Prostate gland (tissue), 2 donors: ENCODE measurements around the gene SH3PXD2A. TPM values are rescaled to one million over a fixed set of nuclear protein-coding genes. Genes with fewer than 3 reads are reported as not detected.

Source experiments
- DNase-seq: peaks from one replicate; pipeline ENCODE4 v3.0.0-alpha.2; 2019; ENCODE audit warnings: low spot score
- H3K27ac ChIP-seq, 2 donors: fragments of 200-600 bp; sonication (generic); 2 replicates each; pipeline ENCODE4 v1.5.1; 2017 to 2019
- H3K27me3 ChIP-seq: fragments of 200-600 bp; sonication (generic); replicated peaks from 2 replicates; pipeline ENCODE4 v1.5.1; 2019; ENCODE audit not compliant: insufficient read depth
- H3K36me3 ChIP-seq, 2 donors: fragments of 200-600 bp; sonication (generic); 1 replicate in 1 of 2; 2 replicates in 1 of 2; pipeline versions ENCODE4 v1.5.1 to v1.8.1; 2017 to 2019
- H3K4me1 ChIP-seq: fragments of 200-600 bp; sonication (generic); replicated peaks from 2 replicates; pipeline ENCODE4 v1.5.1; 2019
- H3K4me3 ChIP-seq, 2 donors: fragments of 200-600 bp; sonication (generic); 2 replicates each; pipeline ENCODE4 v1.5.1; 2017 to 2019
- H3K9me3 ChIP-seq: fragments of 200-600 bp; sonication (generic); 2 replicates; pipeline ENCODE4 v1.5.1; 2017
- CTCF ChIP-seq, 4 experiments: fragments of 200-600 bp in 2 of 4; fragments of 450-650 bp in 2 of 4; sonication (generic) in 2 of 4; IDR thresholded peaks; 1 replicate in 3 of 4; 2 replicates in 1 of 4; pipeline ENCODE4 v1.5.1; 2016 to 2019; ENCODE audit warnings: antibody characterized with exemption in 4 of 4, mild to moderate bottlenecking in 2 of 4, moderate library complexity in 2 of 4
- POLR2A ChIP-seq: fragments of 450-650 bp; IDR thresholded peaks from one replicate; pipeline ENCODE4 v1.6.1; 2016; ENCODE audit warnings: antibody characterized with exemption, mild to moderate bottlenecking
- POLR2AphosphoS5 ChIP-seq: sonication (generic); formaldehyde crosslinking; IDR thresholded peaks from one replicate; pipeline ENCODE4 v1.6.1; 2017; ENCODE audit warnings: antibody characterized with exemption
- WGBS: methylation state at CpG from one replicate; pipeline ENCODE4 v1.1.5; 2018; 5-methylcytosine and 5-hydroxymethylcytosine counted together
- intact Hi-C: fragments of 100-400 bp; cut with DNase I; formaldehyde crosslinking; loops from one replicate; pipeline ENCODE4 v1.14.2; 2022
- total RNA-seq, 2 donors: library from RNA; depleted of rRNA; stranded (reverse); fragments of >200 nt; gene quantifications; one replicate each; pipeline ENCODE4 v1.1.0, GENCODE V29; 2016

The SH3PXD2A gene
- total RNA-seq, 2 donors from 2014 or later = 14.2 to 26.4 TPM

DNA sequence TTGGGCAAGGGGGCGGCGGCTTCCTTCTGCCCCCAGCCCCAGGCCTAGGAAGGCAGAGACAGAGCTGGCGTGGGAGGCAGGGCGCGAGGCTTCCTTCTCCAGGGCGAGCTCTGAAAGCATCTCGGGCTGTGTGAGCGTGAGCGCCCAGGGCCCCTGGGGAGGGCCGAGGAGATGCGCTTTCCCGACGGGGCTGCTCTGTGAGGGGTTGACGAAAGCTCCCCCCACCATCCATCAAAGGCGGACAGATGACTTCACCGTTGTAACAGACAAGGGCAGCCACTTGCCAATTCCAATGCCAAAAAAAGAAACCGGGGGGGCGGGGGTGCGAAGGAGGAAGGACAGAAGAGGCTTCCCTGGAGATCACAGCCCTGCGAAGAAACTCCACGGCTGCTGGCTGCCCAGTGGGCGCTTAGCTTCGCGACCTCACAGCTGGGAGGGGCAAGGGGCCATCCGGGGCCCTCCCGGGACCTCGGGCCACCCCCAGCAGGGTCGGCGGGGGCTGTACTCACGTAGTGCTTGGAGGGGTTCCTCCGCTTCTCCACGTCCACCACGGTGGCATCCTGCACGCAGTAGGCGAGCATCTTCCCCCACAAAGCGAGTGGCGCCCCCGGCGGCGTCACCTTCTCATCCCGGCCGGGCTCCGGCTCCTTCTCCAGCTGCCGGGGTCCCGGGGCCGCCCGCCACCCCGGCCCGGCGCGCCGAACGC lies 537 bp downstream of the SH3PXD2A start:
- no peaks in the 10 kb centered on the region for H3K9me3 ChIP-seq
- peak overlapping the region; percentile 52 to 62 for H3K4me3 ChIP-seq
- DNase-seq = no peak
- intact Hi-C loops = loop anchor here (5.0 kb wide), 1 partner anchor 83 kb away; no protein-coding TSS in a partner anchor
- no peaks in the 10 kb centered on the region for H3K36me3 ChIP-seq
- 0% methylated on average over 35 of the region's 53 CpGs for WGBS
- no peak for TF ChIP-seq POLR2A
- no peak for TF ChIP-seq POLR2AphosphoS5
- TF ChIP-seq CTCF (IDR thresholded peaks at IDR 0.05) = peak in 1 of 4 experiments; percentile 1
- H3K27ac ChIP-seq = peak overlapping the region; percentile 68 to 69
- no peaks in the 10 kb centered on the region for H3K27me3 ChIP-seq
- peaks cover 8% of the 10 kb centered on the region for H3K4me1 ChIP-seq

DNA sequence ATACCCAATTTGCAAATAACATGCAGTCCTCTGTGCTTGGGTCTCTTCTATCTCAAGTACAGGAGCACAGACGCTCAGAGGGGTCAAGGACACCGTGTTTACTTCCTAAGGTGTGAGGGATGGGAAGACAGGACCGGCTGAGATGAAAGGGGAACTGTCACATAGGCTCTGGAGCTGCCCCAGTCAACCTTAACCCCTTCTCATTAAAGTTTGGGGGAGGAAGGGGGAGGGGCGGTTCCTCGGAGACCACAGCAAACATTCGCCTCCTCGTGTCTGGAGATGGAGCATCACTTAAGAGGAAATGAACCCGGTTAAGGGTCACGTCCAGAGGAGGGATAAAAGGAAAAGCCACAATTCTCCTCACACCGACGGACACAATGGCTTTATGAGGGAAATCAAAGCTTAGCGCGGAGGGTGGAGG lies 1.1 kb downstream of the SH3PXD2A start:
- H3K27me3 ChIP-seq = no peaks in the 10 kb centered on the region
- H3K9me3 ChIP-seq = no peaks in the 10 kb centered on the region
- no peak for DNase-seq
- H3K4me3 ChIP-seq = peak overlapping the region; percentile 52 to 62
- TF ChIP-seq POLR2A (peak; percentile 2), CTCF (IDR thresholded peaks at IDR 0.05) (no peak)
- peak overlapping the region; percentile 68 to 69 for H3K27ac ChIP-seq
- no peaks in the 10 kb centered on the region for H3K36me3 ChIP-seq
- H3K4me1 ChIP-seq = peaks cover 13% of the 10 kb centered on the region
- WGBS = 5% methylated on average over 13 of the region's 13 CpGs
- intact Hi-C loops = loop anchor here (5.0 kb wide), 1 partner anchor 82 kb away; no protein-coding TSS in a partner anchor

GRCh38 chr10:103853428-103854264 lies 1.7 kb downstream of the SH3PXD2A start:
- Histone ChIP-seq H3K27ac (peak overlapping the region; percentile 68 to 69), H3K27me3 (no peaks in the 10 kb centered on the region), H3K4me1 (peaks cover 13% of the 10 kb centered on the region), H3K36me3 (no peaks in the 10 kb centered on the region), H3K9me3 (no peaks in the 10 kb centered on the region), H3K4me3 (peak overlapping the region; percentile 52 to 62)
- DNase-seq = no peak
- TF ChIP-seq POLR2AphosphoS5 (no peak), CTCF (IDR thresholded peaks at IDR 0.05) (no peak), POLR2A (no peak)
- intact Hi-C loops = loop anchor here (5.0 kb wide), 1 partner anchor 81 kb away; no protein-coding TSS in a partner anchor
- WGBS = 31% methylated on average over 9 of the region's 9 CpGs

DNA sequence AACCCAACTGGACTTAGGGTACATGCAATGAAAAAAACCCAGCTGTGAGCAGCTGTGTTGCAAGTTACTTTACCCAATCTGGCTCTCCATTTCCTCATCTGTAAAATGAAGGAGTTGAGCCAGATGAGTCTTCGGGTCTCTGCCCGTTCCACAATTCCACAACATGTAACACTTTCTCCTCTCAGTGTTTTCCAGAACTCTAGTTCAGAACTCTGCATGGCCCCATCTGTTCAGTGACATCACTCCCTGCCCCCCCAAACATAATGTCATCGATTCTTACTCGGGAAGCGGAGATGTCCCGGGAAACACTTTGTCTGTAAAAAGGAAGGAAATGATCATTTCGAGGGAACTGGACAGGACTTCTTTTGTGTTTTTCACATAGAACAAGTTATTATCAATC lies 2.5 kb downstream of the SH3PXD2A start:
- Histone ChIP-seq H3K4me1 (peaks cover 13% of the 10 kb centered on the region), H3K9me3 (no peaks in the 10 kb centered on the region), H3K27me3 (no peaks in the 10 kb centered on the region), H3K36me3 (no peaks in the 10 kb centered on the region), H3K4me3 (no peak overlapping the region), H3K27ac (no peak overlapping the region)
- no peak for DNase-seq
- 49% methylated on average over 7 of the region's 7 CpGs for WGBS
- intact Hi-C loops = loop anchor here (5.0 kb wide), 1 partner anchor 81 kb away; no protein-coding TSS in a partner anchor
- TF ChIP-seq POLR2A (no peak), CTCF (IDR thresholded peaks at IDR 0.05) (no peak), POLR2AphosphoS5 (no peak)
